Measurements from ENCODE around the gene TRPV4.

The TRPV4 gene

GRCh38 chr12:109760930-109761921 is 72.0 kb downstream of the TRPV4 start:
- no peak for DNase-seq

GRCh38 chr12:109760031-109760929 is 72.9 kb downstream of the TRPV4 start:
- DNase-seq = peak; percentile 68

- DNase-seq = no peak
These were observed 73.6 kb downstream of the TRPV4 start for GRCh38 chr12:109759595-109759994.

GRCh38 chr12:109758426-109759420 is 74.5 kb downstream of the TRPV4 start:
- no peak for DNase-seq

- DNase-seq = no peak
These were observed 75.4 kb downstream of the TRPV4 start for GRCh38 chr12:109757671-109758265.

- DNase-seq = no peak
These were observed 76.7 kb downstream of the TRPV4 start for GRCh38 chr12:109756457-109756856.

- DNase-seq = no peak
These were observed 79.2 kb downstream of the TRPV4 start for GRCh38 chr12:109753959-109754358.

- DNase-seq = no peak
These were observed 80.2 kb downstream of the TRPV4 start for GRCh38 chr12:109753054-109753401.

GRCh38 chr12:109752117-109753053 is 80.8 kb downstream of the TRPV4 start:
- DNase-seq = no peak

- DNase-seq = no peak
These were observed 87.9 kb downstream of the TRPV4 start for GRCh38 chr12:109744986-109745942.

GRCh38 chr12:109744026-109744425 is 89.2 kb downstream of the TRPV4 start:
- no peak for DNase-seq

- DNase-seq = no peak
These were observed 89.9 kb downstream of the TRPV4 start for GRCh38 chr12:109743076-109743910.

- DNase-seq = no peak
These were observed 91.1 kb downstream of the TRPV4 start for GRCh38 chr12:109741970-109742703.

- no peak for DNase-seq
These were observed 91.8 kb downstream of the TRPV4 start for GRCh38 chr12:109741286-109741969.

GRCh38 chr12:109740694-109741245 is 92.4 kb downstream of the TRPV4 start:
- DNase-seq = no peak

GRCh38 chr12:109739747-109740693 is 93.2 kb downstream of the TRPV4 start:
- DNase-seq = peak; percentile 88

Measured in hematopoietic multipotent progenitor cell treated with erythropoietin and hydrocortisone succinate and interleukin-3 and kit ligand, for 8 days (in vitro differentiated cells).